Activated CD4-positive, alpha-beta T cell treated with anti-CD3 and anti-CD28 coated beads, Interleukin-10, Interleukin-2, amounts not matched to agents 100 ng/mL and 50 ng/mL, durations not matched to agents 16 hours and 8 hours (primary cell): Measurements from ENCODE around the gene GNL3.
"Not testable (repeated sequence)": the region's sequence is repeated elsewhere in the genome, so short reads cannot be mapped to it uniquely, and the experiment has no call there.

Source experiments
- DNase-seq: peaks from one replicate; pipeline ENCODE4 v3.0.0-alpha.2; 2020

The GNL3 gene, protein sequence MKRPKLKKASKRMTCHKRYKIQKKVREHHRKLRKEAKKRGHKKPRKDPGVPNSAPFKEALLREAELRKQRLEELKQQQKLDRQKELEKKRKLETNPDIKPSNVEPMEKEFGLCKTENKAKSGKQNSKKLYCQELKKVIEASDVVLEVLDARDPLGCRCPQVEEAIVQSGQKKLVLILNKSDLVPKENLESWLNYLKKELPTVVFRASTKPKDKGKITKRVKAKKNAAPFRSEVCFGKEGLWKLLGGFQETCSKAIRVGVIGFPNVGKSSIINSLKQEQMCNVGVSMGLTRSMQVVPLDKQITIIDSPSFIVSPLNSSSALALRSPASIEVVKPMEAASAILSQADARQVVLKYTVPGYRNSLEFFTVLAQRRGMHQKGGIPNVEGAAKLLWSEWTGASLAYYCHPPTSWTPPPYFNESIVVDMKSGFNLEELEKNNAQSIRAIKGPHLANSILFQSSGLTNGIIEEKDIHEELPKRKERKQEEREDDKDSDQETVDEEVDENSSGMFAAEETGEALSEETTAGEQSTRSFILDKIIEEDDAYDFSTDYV

DNA sequence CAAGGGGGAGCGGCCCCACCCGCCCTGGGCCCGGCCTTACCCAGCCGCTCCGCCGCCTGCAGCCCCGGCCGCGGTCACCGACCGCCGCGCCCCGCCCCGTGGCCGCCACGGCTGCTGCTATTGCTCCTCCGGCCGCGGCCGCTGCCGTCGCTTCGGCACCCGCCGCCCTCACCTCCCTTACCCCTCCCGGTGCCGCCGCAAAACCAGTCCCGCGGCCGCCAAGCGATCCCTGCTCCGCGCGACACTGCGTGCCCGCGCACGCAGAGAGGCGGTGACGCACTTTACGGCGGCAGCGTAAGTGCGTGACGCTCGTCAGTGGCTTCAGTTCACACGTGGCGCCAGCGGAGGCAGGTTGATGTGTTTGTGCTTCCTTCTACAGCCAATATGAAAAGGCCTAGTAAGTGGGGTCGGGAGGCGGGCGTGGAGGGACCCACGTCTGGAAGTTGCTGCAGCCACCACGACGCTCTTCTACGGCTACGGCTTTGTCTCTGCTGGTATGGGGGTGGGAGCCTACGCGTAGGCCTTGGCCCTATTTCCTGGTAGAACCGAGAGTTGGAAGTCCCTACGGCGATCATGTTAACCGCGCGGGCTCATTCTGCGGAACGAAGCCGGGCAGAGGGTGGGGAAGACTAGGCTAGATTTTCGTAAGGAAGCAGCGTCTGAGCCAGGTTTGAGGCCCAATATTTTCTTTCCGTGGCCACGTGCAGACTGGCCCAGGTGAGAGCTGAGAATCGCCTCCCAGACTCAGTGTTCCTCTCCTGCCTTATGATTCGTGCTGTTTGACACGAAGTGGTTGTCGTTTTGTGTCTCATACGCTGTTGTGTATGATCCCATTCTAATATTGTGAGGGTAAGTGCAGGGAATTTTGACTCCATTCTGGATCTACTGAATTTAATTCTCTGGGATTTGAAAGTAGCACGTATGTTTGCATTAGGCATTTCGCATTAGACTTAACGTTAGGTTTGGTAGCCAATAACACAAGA lies at the start of gene GNL3, which contains the start of gene PBRM1:
Gene GNL3, plus strand, starts transcription at position 324 of the 983 bp plus-strand sequence. Its CDS starts 61 bp downstream, at position 385.
Gene PBRM1, minus strand, starts transcription at position 205 of the 983 bp plus-strand sequence.
- DNase-seq: peak; percentile 96

DNA sequence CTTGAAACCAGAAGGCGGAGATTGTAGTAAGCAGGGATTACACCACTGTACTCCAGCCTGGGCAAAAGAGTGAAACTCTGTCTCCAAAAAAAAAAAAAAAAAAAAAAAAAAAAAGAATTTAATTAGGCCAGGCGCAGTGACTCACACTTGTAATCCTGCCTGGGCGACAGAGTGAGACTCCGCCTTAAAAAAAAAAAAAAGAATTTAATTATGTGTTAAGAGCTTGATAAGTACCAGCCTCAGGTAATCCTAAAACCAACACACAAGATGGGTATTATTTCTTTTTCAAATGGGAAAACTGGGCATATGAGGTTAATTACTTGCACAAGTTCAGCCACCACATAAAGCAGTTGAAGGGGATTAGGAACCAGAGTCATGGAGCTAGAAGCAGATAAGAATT lies 49.2 kb upstream of the GNL3 start:
- DNase-seq: no peak

DNA sequence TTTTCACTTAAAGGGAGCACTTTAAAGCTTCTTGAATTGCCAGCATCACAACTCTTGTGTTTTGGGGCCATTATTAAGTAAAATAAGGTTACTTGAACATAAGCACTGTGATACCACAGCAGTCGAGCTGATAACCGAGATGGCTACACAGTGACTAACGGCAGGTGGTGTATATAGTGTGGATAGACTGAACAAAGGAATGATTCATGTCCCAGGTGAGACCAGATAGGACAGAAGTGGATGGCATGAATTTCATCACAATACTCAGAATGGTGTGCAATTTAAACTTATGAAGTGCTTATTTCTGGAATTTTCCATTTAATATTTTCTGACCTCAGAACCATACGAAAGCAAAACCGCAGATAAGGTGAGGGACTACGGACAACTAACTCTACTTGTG lies 40.3 kb upstream of the GNL3 start:
- no peak for DNase-seq

DNA sequence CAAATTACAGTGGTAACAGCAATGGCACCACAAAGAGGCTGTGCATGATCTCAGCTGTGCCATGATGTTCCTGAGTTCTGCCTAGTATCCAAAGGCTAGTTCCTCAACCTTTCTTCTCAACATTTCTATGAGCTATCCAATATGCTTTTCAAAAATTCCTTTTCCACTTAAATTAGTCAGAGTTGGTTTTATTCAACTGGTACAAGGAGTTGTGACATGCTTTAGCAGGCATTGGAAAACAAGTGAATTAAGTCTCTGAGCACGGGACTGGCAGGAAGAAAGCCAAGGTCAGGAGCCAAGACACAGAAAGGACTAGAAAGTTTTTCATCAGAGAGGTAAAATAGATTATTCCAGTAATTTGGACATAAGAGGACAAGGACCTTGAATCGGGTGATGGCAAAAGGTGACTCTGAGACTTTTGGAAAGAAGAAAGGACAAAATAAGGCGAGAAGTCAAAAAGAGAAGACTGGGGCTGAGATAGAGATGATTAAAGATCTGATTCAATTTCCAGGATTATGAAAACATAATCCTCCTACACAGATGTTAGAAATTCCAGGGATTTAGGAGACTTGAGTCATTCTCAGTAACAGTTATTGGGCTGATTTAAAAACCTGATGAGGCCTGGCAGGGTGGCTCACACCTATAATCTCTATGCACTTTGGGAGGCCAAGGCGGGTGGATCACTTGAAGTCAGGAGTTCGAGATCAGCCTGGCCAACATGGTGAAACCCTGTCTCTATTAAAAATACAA lies 36.2 kb upstream of the GNL3 start:
- no peak for DNase-seq

DNA sequence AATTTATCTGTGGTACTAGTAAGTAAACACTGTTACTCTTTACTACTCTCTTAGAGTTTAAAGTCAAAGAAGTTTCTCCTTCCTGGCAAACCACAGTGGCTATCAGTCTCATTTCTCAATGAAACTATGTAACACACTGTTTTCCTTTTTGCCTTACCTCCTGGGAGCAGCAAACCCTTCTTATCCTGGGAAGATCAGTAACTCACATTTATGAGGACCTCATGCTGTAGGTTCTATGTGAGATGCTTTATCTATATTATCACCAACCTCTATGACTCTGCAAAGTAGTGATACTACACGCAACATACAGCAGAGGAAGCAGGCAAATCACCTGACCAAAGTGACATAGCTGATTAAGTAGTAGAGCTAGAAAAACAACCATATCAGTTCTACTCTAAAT lies 35.4 kb upstream of the GNL3 start:
- peak; percentile 22 for DNase-seq

DNA sequence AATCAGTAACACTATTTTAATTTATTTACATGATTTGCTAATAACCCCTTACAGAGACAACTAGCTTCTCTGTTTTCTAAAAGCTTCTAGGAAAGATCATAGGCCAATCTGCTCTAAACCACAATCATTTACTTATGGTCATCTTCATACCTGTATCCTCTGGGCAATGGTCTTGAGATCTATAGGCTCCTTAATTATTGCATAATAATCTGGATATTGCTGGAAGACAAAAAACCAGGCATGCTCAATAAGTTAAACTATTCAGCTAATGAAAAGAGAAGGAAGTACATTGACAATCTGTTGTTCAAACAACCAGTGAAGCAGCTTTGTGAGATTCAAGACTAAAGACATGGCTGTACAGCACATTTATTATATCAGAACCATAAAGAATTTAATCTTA lies 34.2 kb upstream of the GNL3 start:
- no peak for DNase-seq

DNA sequence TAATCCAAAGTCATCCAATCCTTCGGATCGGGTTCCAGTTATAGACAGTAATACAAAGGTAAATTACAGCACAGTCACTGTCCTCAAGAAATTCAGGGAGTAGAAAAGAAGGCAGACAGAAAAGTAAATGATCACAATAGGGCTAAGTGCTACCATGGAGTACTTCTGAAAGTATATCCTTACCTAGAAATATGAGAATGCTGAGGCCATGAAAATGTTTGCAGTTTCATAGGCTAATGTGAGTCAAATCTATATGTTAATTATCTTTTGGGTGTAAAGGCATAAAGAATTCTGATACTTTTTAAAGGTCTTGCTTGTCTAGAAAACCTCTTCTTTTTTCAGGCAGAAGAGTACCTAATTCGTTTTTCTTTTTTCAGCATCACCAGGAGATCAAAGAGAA lies 29.9 kb upstream of the GNL3 start:
- no peak for DNase-seq

DNA sequence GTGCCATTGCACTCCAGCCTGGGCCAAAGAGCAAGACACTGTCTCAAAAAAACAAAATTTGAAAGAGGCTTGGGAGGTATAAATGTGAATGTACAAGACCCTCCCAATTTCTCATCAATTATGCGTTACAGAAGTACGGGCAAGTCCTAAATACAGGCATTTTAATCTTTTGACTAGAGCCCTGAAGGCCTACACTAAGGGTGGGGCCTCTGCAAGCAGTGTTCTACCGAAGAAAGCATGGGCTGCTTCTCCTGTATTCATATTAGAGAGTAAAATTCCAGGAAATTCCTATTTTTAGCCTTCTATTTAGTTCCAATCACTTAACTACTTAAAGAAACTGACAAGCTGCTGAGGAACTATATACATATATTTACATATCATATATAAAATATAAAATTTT lies 25.8 kb upstream of the GNL3 start:
- DNase-seq: no peak

DNA sequence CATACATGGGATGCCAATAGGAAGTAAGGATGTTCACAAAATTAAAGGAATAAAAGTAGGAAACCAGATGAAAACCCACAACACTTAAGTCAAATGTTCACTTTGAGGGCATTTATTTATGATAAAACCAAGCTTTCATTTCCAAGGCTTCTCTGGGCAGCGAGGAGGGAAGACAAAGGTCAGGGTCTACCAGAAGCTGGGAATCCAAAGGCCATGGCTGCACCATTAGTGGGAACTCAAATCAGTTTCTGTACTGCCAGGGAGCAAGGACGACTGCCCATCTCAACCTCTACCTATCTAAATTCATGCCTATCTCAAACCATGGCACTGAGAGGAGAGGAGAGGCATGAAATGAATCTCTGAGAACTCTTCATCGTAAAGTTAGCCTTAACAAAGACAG lies 22.7 kb upstream of the GNL3 start:
- DNase-seq: peak; percentile 15

DNA sequence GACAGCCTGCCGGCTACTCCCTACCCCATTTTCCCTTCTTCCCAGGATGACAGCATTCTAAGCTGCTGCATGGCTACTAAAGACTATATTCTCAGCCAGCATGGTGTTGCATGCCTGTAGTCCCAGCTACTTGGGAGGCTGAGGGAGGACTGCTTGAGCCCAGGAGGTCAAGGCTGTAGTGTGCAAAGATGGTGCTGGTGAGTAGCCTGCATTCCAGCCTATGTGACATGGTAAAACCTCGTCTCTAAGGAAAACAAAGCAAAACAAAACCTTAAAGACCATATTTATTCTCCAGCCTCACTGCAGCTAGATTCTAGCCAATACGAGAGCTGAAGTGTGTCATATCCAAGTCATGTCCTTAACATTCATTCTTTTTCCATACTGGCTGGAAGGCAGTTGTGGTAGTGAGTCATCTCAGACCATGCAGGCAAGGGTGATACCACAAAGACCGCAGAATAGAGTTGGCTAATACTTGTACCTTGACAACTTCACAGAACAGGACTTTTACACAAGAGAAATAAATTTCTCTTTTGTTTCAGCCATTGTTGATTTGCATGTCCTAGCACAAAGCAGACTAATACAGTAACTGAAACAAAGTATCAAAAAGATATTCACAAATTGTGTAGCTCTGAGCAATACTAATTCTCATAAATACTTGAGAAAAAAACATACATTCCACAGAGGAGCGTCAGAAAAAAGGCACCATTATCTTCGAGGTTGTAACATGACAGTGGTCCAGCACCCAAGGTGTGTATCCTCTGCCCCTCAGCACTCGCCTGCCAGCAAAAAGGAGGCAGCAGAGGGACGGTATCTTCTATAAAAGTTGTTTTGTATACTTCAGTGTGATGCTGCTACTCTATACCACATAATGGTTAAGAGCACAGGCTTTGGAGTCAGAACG lies 15.0 kb upstream of the GNL3 start:
- peak; percentile 95 for DNase-seq

DNA sequence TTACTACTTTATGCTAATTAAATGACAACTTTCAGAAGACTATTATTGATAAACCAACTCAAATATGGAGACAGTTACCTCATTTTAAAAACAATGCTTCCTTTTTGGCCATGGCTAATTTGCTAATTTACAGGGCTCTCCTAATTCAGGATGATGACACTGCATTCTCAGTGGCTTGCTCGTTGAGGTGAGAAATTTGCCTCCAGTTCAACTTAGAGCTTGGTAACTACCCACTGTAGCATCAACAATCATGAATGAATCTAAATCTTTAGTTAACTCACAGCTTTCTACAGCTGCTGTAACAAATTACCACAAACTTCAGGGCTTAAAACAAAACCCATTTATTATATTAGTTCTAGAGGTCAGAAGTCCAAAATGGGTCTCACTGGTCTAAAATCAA lies 14.2 kb upstream of the GNL3 start:
- DNase-seq: peak; percentile 56

DNA sequence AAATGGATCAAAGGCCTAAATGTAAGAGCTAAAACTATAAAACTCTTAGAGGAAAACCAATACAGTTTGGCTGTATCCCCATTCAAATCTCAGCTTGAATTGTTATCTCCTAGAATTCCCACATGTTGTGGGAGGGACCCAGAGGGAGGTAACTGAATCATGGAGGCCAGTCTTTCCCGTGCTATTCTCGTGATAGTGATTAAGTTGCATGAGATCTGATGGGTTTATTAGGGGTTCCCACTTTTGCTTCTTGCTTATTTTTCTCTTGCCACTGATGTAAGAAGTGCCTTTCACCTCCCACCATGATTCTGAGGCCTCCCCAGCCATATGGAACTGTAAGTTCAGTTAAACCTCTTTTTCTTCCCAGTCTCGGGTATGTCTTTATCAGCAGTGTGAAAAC lies 9.6 kb upstream of the GNL3 start:
- not testable (repeated sequence) for DNase-seq

DNA sequence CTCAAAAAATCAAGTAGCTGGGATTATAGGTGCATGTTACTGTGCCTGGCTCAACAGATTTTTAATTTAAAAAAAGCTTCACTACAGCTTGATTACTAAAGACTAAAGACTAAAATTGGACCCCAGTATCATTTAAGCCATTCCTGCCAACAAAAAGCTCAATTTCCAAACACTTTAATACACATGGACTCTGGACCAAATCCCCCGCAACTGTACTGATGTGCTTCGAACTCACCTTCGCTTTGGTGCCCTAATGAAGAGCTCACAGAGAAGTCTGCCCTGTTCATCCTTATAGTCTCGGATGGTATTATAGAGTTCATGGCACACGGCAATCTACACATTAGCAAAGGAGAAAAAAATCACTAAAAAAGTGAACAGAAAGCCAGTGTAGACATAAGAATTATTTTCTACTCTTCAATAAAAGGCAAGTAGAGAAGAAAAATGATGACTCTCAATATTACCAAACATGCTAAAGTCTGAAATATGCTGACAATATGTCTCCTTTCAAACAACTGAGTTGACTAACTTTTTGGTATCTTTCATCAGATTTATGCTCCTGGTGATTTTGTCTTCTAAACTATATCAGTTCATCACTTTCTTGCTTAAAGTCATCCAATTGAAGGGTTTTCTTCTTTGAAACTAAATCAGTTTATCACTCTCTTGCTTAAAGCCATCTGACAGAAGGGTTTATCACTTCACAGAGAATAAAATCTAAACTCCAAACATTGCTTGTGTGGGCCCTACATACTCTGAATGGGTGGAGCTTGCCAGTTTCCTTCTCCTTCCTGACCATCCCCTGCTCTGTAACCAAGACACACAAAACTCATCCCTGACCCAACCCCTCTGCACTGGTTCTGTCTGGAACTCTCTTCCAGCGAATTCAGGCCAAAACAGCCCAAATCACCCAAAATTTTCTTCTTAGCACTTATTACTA lies 7.3 kb upstream of the GNL3 start:
- no peak for DNase-seq

DNA sequence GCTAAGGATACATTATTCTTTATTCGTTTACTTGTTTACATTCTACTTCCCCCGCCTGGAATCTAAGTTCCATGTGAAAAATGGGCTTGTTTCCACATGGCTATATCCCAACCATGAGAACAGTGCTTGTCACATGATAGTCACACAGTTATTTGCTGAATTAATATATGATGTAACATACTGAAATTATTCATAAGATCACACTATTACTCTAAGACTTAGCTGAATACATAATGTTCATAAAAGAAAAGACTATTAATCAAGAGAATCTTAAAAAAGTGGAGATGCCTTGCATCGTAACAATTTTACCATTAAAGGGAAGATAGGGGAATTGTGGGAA lies 6.7 kb upstream of the GNL3 start:
- DNase-seq: no peak

DNA sequence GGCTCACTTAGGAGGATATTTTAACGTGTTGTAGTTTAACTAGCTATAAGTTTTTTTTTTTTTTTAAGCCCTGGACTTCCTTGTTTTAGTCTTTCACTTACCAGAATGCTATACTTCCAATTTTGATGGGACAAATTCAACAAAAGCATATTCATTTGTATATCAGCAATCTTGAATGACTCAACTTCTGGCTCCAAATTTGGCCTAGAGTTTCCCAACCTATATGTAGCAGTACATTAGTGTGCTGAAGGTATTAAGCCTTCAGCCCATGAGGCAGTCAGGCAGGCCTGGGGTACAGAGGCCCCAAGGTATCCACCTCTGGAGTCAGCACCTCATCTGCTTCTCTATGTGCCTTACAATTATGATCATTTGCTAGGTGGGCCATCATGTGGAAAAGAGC lies 6.0 kb upstream of the GNL3 start:
- peak; percentile 19 for DNase-seq

DNA sequence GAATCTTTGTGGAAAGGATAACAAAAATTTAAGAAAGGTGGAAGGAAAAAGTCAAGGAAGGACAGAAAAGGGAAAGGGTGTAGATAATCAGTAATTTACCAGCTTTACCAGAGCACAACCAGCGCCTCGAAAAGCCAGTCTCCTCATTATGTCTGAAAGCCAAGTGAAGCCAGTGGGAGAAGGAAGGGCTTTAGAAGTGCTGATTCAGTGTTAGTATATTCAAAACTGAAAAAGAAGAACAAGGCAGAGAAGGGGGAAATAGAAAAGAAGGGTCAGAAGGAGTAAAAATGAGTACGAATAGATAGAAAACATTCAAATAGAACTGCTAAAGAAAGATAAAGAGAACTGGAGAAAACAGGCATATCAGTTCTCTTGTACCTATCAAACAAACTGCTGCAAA lies 4.2 kb upstream of the GNL3 start:
- no peak for DNase-seq

DNA sequence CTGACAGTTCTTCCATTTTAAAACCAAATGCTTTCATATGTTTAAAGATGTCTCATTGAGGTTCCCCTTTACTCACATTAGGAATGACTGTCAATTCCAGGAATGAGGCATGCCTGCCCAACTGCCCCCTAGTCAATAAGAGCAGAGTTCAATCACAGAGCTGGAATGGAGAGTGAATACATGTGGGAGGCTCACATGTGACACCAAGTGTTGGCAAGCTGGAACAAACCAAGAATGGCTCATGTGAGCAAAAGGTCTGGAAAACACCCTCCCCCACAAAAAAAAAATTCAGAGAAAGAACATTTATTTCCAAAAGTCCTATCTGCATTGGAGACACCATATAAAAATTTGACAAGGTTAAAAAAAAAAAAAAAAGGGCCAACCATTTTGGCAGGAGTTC lies 3.8 kb upstream of the GNL3 start:
- DNase-seq: peak; percentile 84

DNA sequence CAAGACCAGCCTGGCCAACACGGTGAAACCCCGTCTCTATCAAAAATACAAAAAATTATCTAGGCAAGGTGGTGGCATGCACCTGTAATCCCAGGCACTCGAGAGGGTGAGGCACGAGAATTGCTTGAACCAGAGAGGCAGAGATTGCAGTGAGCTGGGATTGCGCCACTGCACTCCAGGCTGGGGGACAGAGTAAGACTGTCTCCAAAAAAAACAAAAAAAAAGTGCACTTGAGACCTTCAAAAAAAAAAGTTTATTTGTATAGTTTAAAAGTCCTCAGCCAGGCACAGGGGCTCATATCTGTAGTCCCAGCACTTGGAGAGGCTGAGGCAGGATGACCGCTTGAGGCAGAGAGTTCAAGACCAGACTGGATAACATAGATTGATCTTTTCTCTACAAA lies 2.2 kb upstream of the GNL3 start:
- no peak for DNase-seq

DNA sequence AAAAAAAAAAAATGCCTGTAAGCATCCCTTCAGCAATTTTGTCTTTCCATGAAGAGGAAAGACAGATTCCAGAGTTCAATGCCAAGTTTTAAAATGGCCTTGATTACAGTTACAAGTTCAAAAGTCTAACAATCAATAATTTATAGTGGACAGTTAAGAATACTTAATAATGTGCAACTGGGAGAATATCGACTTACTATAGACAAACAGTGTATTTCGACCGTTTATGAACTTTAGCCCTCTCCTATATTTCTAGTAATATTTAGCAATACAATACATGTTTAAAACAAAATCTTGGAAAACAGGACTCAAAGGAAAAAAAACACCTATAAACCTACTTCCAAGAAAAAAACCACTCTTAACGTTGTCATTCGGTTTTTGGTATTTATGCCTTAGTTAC lies 1.6 kb upstream of the GNL3 start:
- no peak for DNase-seq

DNA sequence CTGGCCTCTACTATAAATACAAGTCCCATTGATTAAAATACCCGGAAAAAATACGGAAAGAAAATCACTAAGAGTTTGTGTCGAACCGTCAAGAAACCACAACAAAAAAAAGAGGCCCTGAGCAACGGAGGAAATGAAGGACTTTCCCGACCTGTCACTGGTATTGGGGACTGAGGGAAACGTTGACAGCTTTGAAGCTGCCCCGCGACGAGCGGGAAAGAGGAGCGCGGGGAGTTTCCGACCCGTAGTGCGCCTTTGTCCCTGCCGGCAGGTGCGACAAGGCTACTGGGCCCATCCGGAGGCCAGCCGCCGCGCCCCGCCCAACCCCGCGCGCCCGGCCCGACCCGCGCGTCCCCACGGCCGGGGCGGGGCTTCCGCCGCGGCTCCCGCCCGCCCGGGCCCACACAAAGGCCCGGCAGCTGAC lies 535 bp upstream of the GNL3 start:
- DNase-seq: peak; percentile 91

DNA sequence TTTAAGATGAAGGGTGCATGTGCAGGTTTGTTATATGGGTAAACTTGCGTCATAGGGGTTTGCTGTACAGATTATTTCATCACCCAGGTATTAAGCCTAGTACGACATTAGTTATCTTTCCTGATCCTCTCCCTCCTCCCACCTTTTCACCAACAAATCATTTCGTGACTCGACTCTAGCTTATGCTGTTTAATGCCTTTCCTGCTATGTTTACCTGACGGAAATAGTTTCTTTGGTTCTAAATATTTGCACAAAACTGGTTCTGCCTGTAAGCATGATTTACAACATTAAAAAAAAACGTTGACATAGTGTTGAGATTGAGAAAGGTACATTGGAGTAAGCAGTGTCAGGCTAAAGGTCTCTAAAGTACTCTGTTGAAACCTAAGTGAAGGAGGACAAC lies 2.4 kb downstream of the GNL3 start:
- no peak for DNase-seq
